Endothelial cell of umbilical vein (primary cell): ENCODE data around the gene ACAA1. TPM values are rescaled to one million over a fixed set of nuclear protein-coding genes. Genes with fewer than 3 reads are reported as not detected.

Experiments
- BruUV-seq: library from RNA; stranded (reverse); fragments of 400-500 nt; replicated peaks from 2 replicates; lab custom pipeline; 2021; lab: Mats Ljungman, UMichigan
- CTCF ChIA-PET: fragments of 300-600, 350-600 bp; sonication (Branson Sonifier 250); formaldehyde crosslinking; loops from one replicate; lab custom pipeline; 2021; ENCODE audit warnings: antibody characterized with exemption, inconsistent platforms; lab: Charles Lee
- POLR2A ChIA-PET: fragments of 300-600, 350-600 bp; sonication (Branson Sonifier 250); formaldehyde crosslinking; loops from one replicate; lab custom pipeline; 2021; ENCODE audit warnings: antibody characterized with exemption, inconsistent platforms; lab: Charles Lee
- DNase-seq: peaks from one replicate; pipeline ENCODE4 v3.0.0-alpha.2; 2011; ENCODE audit warnings: low read depth, low spot score
- FAIRE-seq: peaks from 2 replicates; lab custom pipeline; 2011; peaks lifted over from hg19 to GRCh38; lab: Jason Lieb, UNC
- H2AFZ ChIP-seq: 2 replicates; pipeline ENCODE4 v1.6.0; 2012; ENCODE audit warnings: low read depth, low read length, control low read depth, inconsistent platforms
- H3K27ac ChIP-seq: 2 replicates; pipeline ENCODE4 v1.5.1; 2011; ENCODE audit warnings: low read depth, mild to moderate bottlenecking, control low read depth, low read length, moderate library complexity; ENCODE audit not compliant: insufficient read depth
- H3K27me3 ChIP-seq, 2 experiments: 2 replicates each; pipeline versions ENCODE4 v1.6.0 to v1.6.1; 2011; ENCODE audit warnings: low read length in 2 of 2, mixed read lengths in 1 of 2; ENCODE audit not compliant: control insufficient read depth in 2 of 2, insufficient read depth in 2 of 2
- H3K36me3 ChIP-seq, 2 experiments: 2 replicates in 1 of 2; 3 replicates in 1 of 2; pipeline ENCODE4 v1.5.1; 2011; ENCODE audit warnings: low read length in 2 of 2, mild to moderate bottlenecking in 1 of 2, moderate library complexity in 1 of 2; ENCODE audit not compliant: control insufficient read depth in 2 of 2, insufficient read depth in 2 of 2; ENCODE audit errors: extremely low read depth in 1 of 2
- H3K4me1 ChIP-seq: 3 replicates; pipeline ENCODE4 v1.5.1; 2011; ENCODE audit warnings: mild to moderate bottlenecking, low read length; ENCODE audit not compliant: control insufficient read depth, insufficient read depth; ENCODE audit errors: extremely low read depth
- H3K4me2 ChIP-seq: 2 replicates; pipeline ENCODE4 v1.6.1; 2011; ENCODE audit warnings: low read length, control low read depth, mixed read lengths; ENCODE audit not compliant: insufficient read depth
- H3K4me3 ChIP-seq, 3 experiments: fragments of 200-600 bp in 1 of 3; sonication (generic), shearing (Covaris generic) in 1 of 3; replicated peaks in 1 of 3; 2 replicates each; pipeline ENCODE4 v1.5.1; 2011 to 2016; ENCODE audit warnings: control low read depth in 3 of 3, low read length in 3 of 3, mild to moderate bottlenecking in 2 of 3, inconsistent platforms in 1 of 3, low read depth in 1 of 3, moderate library complexity in 1 of 3; ENCODE audit not compliant: insufficient read depth in 1 of 3
- H3K79me2 ChIP-seq: 2 replicates; pipeline ENCODE4 v1.6.0; 2012; ENCODE audit warnings: low read length, inconsistent platforms; ENCODE audit not compliant: control insufficient read depth, insufficient read depth
- H3K9ac ChIP-seq: replicated peaks from 2 replicates; pipeline ENCODE3; 2011; ENCODE audit warnings: low read length, control low read depth; ENCODE audit not compliant: insufficient read depth; ENCODE audit errors: extremely low read depth
- H3K9me1 ChIP-seq: replicated peaks from 3 replicates; pipeline ENCODE4 v1.6.0; 2011; ENCODE audit warnings: mild to moderate bottlenecking, low read length; ENCODE audit not compliant: control insufficient read depth, insufficient read depth; ENCODE audit errors: extremely low read depth
- H3K9me3 ChIP-seq: replicated peaks from 2 replicates; pipeline ENCODE4 v1.5.1; 2012; ENCODE audit warnings: low read length, inconsistent platforms; ENCODE audit not compliant: control insufficient read depth, insufficient read depth
- H4K20me1 ChIP-seq: replicated peaks from 2 replicates; pipeline ENCODE3; 2011; ENCODE audit warnings: mild to moderate bottlenecking, low read length; ENCODE audit not compliant: control insufficient read depth, insufficient read depth; ENCODE audit errors: extremely low read depth
- CTCF ChIP-seq, 2 donors: IDR thresholded peaks; 1 replicate in 1 of 2; 2 replicates in 1 of 2; pipeline ENCODE4 v1.5.1; 2011; ENCODE audit warnings: low read length in 2 of 2, mild to moderate bottlenecking in 2 of 2, moderate library complexity in 2 of 2, control low read depth in 1 of 2, inconsistent platforms in 1 of 2, low read depth in 1 of 2; ENCODE audit not compliant: insufficient read depth in 1 of 2; ENCODE audit errors: extremely low read depth in 1 of 2
- EZH2 ChIP-seq: IDR thresholded peaks from 2 replicates; pipeline ENCODE4 v1.6.1; 2012; ENCODE audit warnings: borderline replicate concordance, low read depth, mild to moderate bottlenecking, moderate library complexity, low read length, inconsistent platforms; ENCODE audit not compliant: severe bottlenecking
- FOS ChIP-seq: IDR thresholded peaks from 2 replicates; pipeline ENCODE4 v1.6.1; 2011; ENCODE audit warnings: mild to moderate bottlenecking, low read length, moderate library complexity, borderline replicate concordance; ENCODE audit not compliant: insufficient read depth
- GATA2 ChIP-seq: IDR thresholded peaks from 2 replicates; pipeline ENCODE4 v1.7.0; 2011; ENCODE audit warnings: low read depth, mild to moderate bottlenecking, moderate library complexity, mixed read lengths, low read length; ENCODE audit not compliant: insufficient read length, insufficient read depth
- JUN ChIP-seq: IDR thresholded peaks from 2 replicates; pipeline ENCODE4 v1.6.1; 2011; ENCODE audit warnings: borderline replicate concordance, low read depth; ENCODE audit not compliant: insufficient read length, insufficient read depth
- MAX ChIP-seq: IDR thresholded peaks from 2 replicates; pipeline ENCODE4 v1.6.1; 2011; ENCODE audit not compliant: insufficient read depth, insufficient read length
- MYC ChIP-seq: IDR thresholded peaks from one replicate; pipeline ENCODE4 v1.6.1; 2011; ENCODE audit warnings: mild to moderate bottlenecking, low read depth, low read length
- POLR2A ChIP-seq: IDR thresholded peaks from 2 replicates; pipeline ENCODE4 v1.6.1; 2012; ENCODE audit warnings: low read depth, mild to moderate bottlenecking, control low read depth, low read length
- POLR2AphosphoS5 ChIP-seq: IDR thresholded peaks from 2 replicates; pipeline ENCODE4 v1.6.1; 2012; ENCODE audit warnings: low read depth, mild to moderate bottlenecking, control low read depth, low read length, moderate library complexity; ENCODE audit not compliant: insufficient read depth
- dilution Hi-C: fragments of 300-500 bp; cut with MboI; formaldehyde crosslinking; loops from one replicate; pipeline ENCODE4 v1.15.0; 2019; ENCODE audit warnings: low sequenced_read_pairs; ENCODE audit not compliant: extremely low pct_ligation_motif_present
- intact Hi-C: fragments of 100-400 bp; cut with micrococcal nuclease; formaldehyde crosslinking; loops from one replicate; pipeline ENCODE4 v1.10.0; 2022
- polyA plus RNA-seq, 4 experiments: library from polyadenylated mRNA; depleted of rRNA in 3 of 4; stranded (reverse) in 3 of 4; unstranded in 1 of 4; fragments of >200 nt; gene quantifications; 2 replicates each; pipeline versions ENCODE4 v1.2.1 to v1.2.3, GENCODE V29; 2011 to 2012; ENCODE audit warnings: missing spikeins in 1 of 4
- total RNA-seq: library from RNA; stranded (reverse); gene quantifications from 2 replicates; pipeline ENCODE4 v1.2.3, GENCODE V29; 2021

Gene ACAA1
- total and polyA plus RNA-seq, 2 donors (not counting 3 experiments of a cell fraction or from before 2014, with no cell fraction given): 52.1 to 53.8 TPM

- DNase-seq: no peak
- Histone ChIP-seq H3K9me3 (no peaks in the 10 kb centered on the region), H3K36me3 (no peaks in the 10 kb centered on the region), H3K4me1 (no peaks in the 10 kb centered on the region), H3K9me1 (no peaks in the 10 kb centered on the region), H3K4me2 (no peak overlapping the region), H3K27ac (no peak overlapping the region), H3K27me3 (peaks cover 0 to 4% of the 10 kb centered on the region in 2 experiments), H3K4me3 (no peak overlapping the region), H3K9ac (no peak overlapping the region), H3K79me2 (no peaks in the 10 kb centered on the region), H4K20me1 (no peaks in the 10 kb centered on the region), H2AFZ (no peak overlapping the region)
- intact Hi-C loops (no loop called here), dilution Hi-C loops (no loop called here)
- CTCF ChIA-PET: no interaction called here
- no TSS peak for BruUV-seq
- no peak for TF ChIP-seq EZH2
- TF ChIP-seq POLR2A: no peak
- no peak for TF ChIP-seq CTCF (IDR thresholded peaks at IDR 0.05; ENCODE audit: extremely low read depth in 1 of 2, insufficient read depth in 1 of 2, low read depth in 1 of 2, low read length in 2 of 2)
- no peak for TF ChIP-seq JUN
- TF ChIP-seq GATA2: no peak
- no peak for TF ChIP-seq MAX
- no peak for TF ChIP-seq FOS
- no peak for TF ChIP-seq POLR2AphosphoS5
- no peak for TF ChIP-seq MYC
- POLR2A ChIA-PET: no interaction called here
- FAIRE-seq: no peak
Measured at GRCh38 chr3:38094999-38095398, 41.9 kb downstream of the ACAA1 start.
